Spleen (tissue), 7 donors: ENCODE measurements around the gene VPS37B.
A peak's percentile ranks its signal among the peaks of the same experiment; 100 is the strongest.

ENCODE experiments used
- CTCF ChIP-seq, 11 experiments: fragments of 200-600 bp in 7 of 11; fragments of 450-650 bp in 4 of 11; sonication (generic) in 4 of 11; IDR thresholded peaks in 8 of 11; conservative IDR thresholded peaks in 3 of 11; 1 replicate in 7 of 11; 2 replicates in 4 of 11; pipeline versions ENCODE4 v1.4.0 to v1.8.0; 2016 to 2021; ENCODE audit warnings: antibody characterized with exemption in 11 of 11, inconsistent platforms in 4 of 11, mild to moderate bottlenecking in 1 of 11
- POLR2A ChIP-seq, 3 donors: fragments of 450-650 bp; IDR thresholded peaks; one replicate each; pipeline ENCODE4 v1.5.1; 2017; ENCODE audit warnings: antibody characterized with exemption in 3 of 3, mild to moderate bottlenecking in 1 of 3
- POLR2AphosphoS5 ChIP-seq, 3 donors: sonication (generic); formaldehyde crosslinking; IDR thresholded peaks; one replicate each; pipeline ENCODE4 v1.5.1; 2017; ENCODE audit warnings: antibody characterized with exemption in 3 of 3
- donor health status: DM: no; HTN: no; CAD: no; lungs with moderate emphysema.
- donor health status: DM: no; HTN: no; CAD: no.
- donor health status: DM: no; HTN: no; CAD: no.

GRCh38 chr12:122888232-122888752 is 7.6 kb downstream of the VPS37B start:
- TF ChIP-seq CTCF (IDR thresholded peaks at IDR 0.05 in 8 of 11, conservative IDR thresholded peaks at IDR 0.05 in 3 of 11) (no peak), POLR2AphosphoS5 (IDR thresholded peaks at IDR 0.05) (peak in 1 of 3 donors; percentile 88), POLR2A (IDR thresholded peaks at IDR 0.05) (no peak)
